ENCODE measurements around the gene TENT5D. TPM values are rescaled to one million over a fixed set of nuclear protein-coding genes. Genes with fewer than 3 reads are reported as not detected.
"Not testable (repeated sequence)": the region's sequence is repeated elsewhere in the genome, so short reads cannot be mapped to it uniquely, and the experiment has no call there.

Gene TENT5D
- total and polyA plus RNA-seq, 4 donors: not detected

DNA sequence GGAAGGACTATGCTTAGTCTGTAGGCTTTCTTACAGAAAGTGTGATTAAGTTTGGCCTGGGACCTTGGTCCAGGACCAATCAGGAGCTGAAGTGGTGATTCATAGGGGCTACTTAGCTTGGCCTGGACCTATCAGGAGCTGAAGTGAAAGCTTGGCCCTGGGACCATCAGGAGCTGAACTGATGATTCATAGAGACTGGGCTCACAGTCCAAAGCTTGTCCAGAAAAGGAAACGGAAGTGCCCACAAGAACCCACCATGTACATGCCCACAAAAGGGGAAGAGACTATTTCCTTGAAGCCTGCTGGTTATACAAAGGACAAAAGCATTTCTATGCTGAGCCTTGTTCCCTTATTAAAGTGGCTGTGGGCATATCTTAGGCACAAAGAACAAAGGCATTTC lies 12.6 kb downstream of the TENT5D start:
- Histone ChIP-seq H3K9ac (ENCODE audit: low read depth in 1 of 2, low read length in 2 of 2) (no peak overlapping the region), H3K9me3 (ENCODE audit: control insufficient read depth in 4 of 4, low read length in 3 of 4) (peaks cover 0 to 5% (median 2%) of the 10 kb centered on the region in 4 donors), H3K36me3 (ENCODE audit: control insufficient read depth in 4 of 4, insufficient read depth in 3 of 4, low read depth in 1 of 4, low read length in 3 of 4) (no peaks in the 10 kb centered on the region), H3K4me1 (ENCODE audit: control insufficient read depth in 4 of 4, insufficient read depth in 4 of 4, low read length in 3 of 4) (no peaks in the 10 kb centered on the region), H3K27me3 (ENCODE audit: control insufficient read depth in 4 of 4, insufficient read depth in 4 of 4, low read length in 3 of 4) (no peaks in the 10 kb centered on the region), H3K4me3 (ENCODE audit: low read depth in 1 of 3, low read length in 3 of 3) (no peak overlapping the region), H3K27ac (ENCODE audit: low read depth in 1 of 2, low read length in 2 of 2) (no peak overlapping the region)
- 79% methylated on average over 1 of the region's 1 CpG for WGBS
- TF ChIP-seq, protein P1, sequence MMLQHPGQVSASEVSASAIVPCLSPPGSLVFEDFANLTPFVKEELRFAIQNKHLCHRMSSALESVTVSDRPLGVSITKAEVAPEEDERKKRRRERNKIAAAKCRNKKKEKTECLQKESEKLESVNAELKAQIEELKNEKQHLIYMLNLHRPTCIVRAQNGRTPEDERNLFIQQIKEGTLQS (IDR thresholded peaks at IDR 0.05): no peak
- TF ChIP-seq, protein P2, sequence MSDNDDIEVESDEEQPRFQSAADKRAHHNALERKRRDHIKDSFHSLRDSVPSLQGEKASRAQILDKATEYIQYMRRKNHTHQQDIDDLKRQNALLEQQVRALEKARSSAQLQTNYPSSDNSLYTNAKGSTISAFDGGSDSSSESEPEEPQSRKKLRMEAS (IDR thresholded peaks at IDR 0.05): no peak
- TF ChIP-seq NR2F2 (IDR thresholded peaks at IDR 0.05) (no peak), HNF4A (conservative IDR thresholded peaks at IDR 0.05) (no peak), YY1 (IDR thresholded peaks at IDR 0.05) (no peak), RAD21 (IDR thresholded peaks at IDR 0.05) (no peak), GABPA (IDR thresholded peaks at IDR 0.05 in 1 of 2, conservative IDR thresholded peaks at IDR 0.05 in 1 of 2) (no peak)
- no peak for DNase-seq (ENCODE audit: low spot score)

DNA sequence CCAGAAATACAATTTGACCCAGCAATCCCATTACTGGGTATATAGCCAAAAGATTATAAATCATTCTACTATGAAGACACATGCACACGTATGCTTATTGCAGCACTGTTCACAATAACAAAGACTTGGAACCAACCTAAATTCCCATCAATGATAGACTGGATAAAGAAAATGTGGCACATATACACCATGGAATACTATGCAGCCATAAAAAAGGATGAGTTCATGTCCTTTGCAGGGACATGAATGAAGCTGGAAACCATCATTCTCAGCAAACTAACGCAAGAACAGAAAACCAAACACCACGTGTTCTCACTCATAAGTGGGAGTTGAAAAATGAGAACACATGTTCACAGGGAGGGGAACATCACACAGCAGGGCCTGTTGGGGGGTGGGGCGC lies 47.9 kb downstream of the TENT5D start:
- H3K4me1 ChIP-seq (ENCODE audit: control insufficient read depth in 4 of 4, insufficient read depth in 4 of 4, low read length in 3 of 4); DNase-seq (ENCODE audit: low spot score); H3K9me3 ChIP-seq (ENCODE audit: control insufficient read depth in 4 of 4, low read length in 3 of 4); H3K9ac ChIP-seq (ENCODE audit: low read depth in 1 of 2, low read length in 2 of 2); H3K4me3 ChIP-seq (ENCODE audit: low read depth in 1 of 3, low read length in 3 of 3); H3K27me3 ChIP-seq (ENCODE audit: control insufficient read depth in 4 of 4, insufficient read depth in 4 of 4, low read length in 3 of 4); H3K36me3 ChIP-seq (ENCODE audit: control insufficient read depth in 4 of 4, insufficient read depth in 3 of 4, low read depth in 1 of 4, low read length in 3 of 4); H3K27ac ChIP-seq (ENCODE audit: low read depth in 1 of 2, low read length in 2 of 2): not testable (repeated sequence)
- whole genome bisulfite sequencing: 80% methylated on average over 4 of the region's 4 CpGs

DNA sequence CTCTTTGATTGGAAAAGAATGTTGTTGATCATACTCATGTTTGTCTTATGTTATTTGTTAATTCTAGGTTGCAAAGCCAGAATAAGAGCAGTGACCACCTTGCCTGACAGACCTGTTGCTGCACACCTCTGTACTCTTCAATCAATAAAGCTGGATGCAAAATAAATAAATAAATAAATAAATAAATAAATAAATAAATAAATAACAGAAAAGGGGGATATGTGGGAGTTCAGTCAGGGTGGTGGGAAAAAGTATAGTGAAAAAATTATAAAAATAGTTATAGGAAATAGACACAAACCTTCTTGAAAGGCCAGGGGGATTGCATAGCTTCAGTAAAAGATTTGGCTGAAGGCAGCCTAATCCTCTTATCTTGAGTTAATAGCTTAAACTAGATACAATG lies 51.3 kb downstream of the TENT5D start:
- TF ChIP-seq, protein P3, sequence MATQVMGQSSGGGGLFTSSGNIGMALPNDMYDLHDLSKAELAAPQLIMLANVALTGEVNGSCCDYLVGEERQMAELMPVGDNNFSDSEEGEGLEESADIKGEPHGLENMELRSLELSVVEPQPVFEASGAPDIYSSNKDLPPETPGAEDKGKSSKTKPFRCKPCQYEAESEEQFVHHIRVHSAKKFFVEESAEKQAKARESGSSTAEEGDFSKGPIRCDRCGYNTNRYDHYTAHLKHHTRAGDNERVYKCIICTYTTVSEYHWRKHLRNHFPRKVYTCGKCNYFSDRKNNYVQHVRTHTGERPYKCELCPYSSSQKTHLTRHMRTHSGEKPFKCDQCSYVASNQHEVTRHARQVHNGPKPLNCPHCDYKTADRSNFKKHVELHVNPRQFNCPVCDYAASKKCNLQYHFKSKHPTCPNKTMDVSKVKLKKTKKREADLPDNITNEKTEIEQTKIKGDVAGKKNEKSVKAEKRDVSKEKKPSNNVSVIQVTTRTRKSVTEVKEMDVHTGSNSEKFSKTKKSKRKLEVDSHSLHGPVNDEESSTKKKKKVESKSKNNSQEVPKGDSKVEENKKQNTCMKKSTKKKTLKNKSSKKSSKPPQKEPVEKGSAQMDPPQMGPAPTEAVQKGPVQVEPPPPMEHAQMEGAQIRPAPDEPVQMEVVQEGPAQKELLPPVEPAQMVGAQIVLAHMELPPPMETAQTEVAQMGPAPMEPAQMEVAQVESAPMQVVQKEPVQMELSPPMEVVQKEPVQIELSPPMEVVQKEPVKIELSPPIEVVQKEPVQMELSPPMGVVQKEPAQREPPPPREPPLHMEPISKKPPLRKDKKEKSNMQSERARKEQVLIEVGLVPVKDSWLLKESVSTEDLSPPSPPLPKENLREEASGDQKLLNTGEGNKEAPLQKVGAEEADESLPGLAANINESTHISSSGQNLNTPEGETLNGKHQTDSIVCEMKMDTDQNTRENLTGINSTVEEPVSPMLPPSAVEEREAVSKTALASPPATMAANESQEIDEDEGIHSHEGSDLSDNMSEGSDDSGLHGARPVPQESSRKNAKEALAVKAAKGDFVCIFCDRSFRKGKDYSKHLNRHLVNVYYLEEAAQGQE (IDR thresholded peaks at IDR 0.05): no peak
- TF ChIP-seq RAD21 (IDR thresholded peaks at IDR 0.05): no peak
- no peak for TF ChIP-seq HNF4G (IDR thresholded peaks at IDR 0.05)
- no peak for TF ChIP-seq SP1 (IDR thresholded peaks at IDR 0.05)
- no peak for TF ChIP-seq JUND (IDR thresholded peaks at IDR 0.05)
- TF ChIP-seq, protein P4, sequence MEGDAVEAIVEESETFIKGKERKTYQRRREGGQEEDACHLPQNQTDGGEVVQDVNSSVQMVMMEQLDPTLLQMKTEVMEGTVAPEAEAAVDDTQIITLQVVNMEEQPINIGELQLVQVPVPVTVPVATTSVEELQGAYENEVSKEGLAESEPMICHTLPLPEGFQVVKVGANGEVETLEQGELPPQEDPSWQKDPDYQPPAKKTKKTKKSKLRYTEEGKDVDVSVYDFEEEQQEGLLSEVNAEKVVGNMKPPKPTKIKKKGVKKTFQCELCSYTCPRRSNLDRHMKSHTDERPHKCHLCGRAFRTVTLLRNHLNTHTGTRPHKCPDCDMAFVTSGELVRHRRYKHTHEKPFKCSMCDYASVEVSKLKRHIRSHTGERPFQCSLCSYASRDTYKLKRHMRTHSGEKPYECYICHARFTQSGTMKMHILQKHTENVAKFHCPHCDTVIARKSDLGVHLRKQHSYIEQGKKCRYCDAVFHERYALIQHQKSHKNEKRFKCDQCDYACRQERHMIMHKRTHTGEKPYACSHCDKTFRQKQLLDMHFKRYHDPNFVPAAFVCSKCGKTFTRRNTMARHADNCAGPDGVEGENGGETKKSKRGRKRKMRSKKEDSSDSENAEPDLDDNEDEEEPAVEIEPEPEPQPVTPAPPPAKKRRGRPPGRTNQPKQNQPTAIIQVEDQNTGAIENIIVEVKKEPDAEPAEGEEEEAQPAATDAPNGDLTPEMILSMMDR (IDR thresholded peaks at IDR 0.05; ENCODE audit: low read depth, low read length, missing input control): no peak
- no peak for TF ChIP-seq NR2F2 (IDR thresholded peaks at IDR 0.05)
- TF ChIP-seq EGR1 (IDR thresholded peaks at IDR 0.05; ENCODE audit: low read depth in 2 of 2): no peak
- Histone ChIP-seq H3K4me3 (ENCODE audit: low read depth in 1 of 3, low read length in 3 of 3) (no peak overlapping the region), H3K27ac (ENCODE audit: low read depth in 1 of 2, low read length in 2 of 2) (no peak overlapping the region), H3K4me1 (ENCODE audit: control insufficient read depth in 4 of 4, insufficient read depth in 4 of 4, low read length in 3 of 4) (no peaks in the 10 kb centered on the region), H3K27me3 (ENCODE audit: control insufficient read depth in 4 of 4, insufficient read depth in 4 of 4, low read length in 3 of 4) (no peaks in the 10 kb centered on the region), H3K9ac (ENCODE audit: low read depth in 1 of 2, low read length in 2 of 2) (no peak overlapping the region), H3K9me3 (ENCODE audit: control insufficient read depth in 4 of 4, low read length in 3 of 4) (peaks cover 0 to 7% (median 2%) of the 10 kb centered on the region in 4 donors), H3K36me3 (ENCODE audit: control insufficient read depth in 4 of 4, insufficient read depth in 3 of 4, low read depth in 1 of 4, low read length in 3 of 4) (no peaks in the 10 kb centered on the region)
- DNase-seq (ENCODE audit: low spot score): no peak
